HG03571 (cell line): ENCODE data around the gene MMP14.
"Not testable (repeated sequence)": the region's sequence is repeated elsewhere in the genome, so short reads cannot be mapped to it uniquely, and the experiment has no call there.

Source experiments
- ATAC-seq: cut with Tn5 transposase; IDR thresholded peaks from one replicate; pipeline ENCODE4 v1.9.1; 2021; ENCODE audit not compliant: unreplicated experiment

Gene MMP14

DNA sequence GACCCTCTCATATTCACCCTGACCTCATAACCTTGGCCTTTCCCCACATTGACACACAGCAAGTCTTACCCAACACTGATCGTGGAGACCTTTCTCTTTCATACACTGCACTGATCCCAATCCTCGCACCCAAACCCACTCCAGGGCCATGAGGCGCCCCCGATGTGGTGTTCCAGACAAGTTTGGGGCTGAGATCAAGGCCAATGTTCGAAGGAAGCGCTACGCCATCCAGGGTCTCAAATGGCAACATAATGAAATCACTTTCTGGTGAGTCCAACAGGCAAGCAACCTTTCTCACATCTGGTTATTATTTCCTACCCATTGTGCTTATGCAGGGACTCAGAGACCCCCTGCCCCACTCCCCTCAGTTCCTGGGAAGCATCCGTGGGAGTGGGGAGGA lies 5.4 kb downstream of the MMP14 start:
- ATAC-seq = no peak

DNA sequence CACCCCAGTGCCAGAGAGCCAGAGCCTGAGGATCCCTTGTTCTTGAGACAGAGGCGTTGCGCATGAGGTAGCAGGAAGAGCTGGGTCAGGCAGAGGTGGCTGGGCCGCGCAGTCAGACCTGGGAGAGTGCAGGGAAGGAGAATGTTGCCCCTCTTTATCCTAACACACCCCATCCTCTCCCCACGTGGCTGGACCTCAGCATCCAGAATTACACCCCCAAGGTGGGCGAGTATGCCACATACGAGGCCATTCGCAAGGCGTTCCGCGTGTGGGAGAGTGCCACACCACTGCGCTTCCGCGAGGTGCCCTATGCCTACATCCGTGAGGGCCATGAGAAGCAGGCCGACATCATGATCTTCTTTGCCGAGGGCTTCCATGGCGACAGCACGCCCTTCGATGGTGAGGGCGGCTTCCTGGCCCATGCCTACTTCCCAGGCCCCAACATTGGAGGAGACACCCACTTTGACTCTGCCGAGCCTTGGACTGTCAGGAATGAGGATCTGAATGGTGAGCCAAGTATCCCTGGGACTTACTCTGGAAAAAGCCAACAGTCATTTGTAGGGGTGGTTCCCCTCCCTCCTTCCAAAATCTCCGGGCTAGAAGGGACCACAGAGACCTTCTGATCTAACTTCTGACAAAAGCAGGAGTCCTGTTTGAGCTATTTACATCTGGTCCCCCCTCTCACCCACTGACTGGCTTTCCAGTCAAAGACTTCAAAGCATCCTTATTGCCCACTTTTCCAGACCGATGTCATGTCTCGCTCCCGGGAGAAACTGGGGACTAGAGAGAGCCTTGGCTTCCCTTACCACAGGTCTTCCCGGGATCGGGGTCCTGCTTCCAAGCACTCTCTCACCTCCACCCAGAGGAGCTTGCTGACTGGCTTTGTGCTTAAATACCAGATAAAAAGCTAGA lies 6.1 kb downstream of the MMP14 start:
- no peak for ATAC-seq

DNA sequence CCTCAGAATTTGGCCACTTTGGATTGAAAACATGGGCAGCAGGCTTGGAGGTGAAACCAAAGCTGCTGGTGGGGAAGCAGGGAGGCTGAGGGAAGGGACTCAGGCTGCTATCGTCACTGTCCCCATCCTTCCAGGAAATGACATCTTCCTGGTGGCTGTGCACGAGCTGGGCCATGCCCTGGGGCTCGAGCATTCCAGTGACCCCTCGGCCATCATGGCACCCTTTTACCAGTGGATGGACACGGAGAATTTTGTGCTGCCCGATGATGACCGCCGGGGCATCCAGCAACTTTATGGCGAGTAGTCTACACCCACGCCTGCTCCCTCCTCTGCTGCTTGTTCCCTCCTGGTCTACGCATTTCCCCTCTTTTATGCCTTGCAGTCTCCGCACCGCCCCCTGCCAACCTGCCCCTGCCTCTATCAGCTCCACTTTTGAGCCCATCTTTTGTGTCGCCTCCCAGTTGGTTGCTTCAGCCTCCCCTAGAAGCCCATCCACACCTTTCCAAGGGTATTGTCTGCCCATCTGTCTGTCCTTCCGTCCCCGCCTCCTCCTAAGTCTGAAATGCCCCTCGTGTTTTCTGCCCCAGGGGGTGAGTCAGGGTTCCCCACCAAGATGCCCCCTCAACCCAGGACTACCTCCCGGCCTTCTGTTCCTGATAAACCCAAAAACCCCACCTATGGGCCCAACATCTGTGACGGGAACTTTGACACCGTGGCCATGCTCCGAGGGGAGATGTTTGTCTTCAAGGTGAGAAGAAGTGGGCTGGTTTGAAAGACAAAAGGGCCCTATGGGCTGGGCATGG lies 6.9 kb downstream of the MMP14 start:
- ATAC-seq = no peak

DNA sequence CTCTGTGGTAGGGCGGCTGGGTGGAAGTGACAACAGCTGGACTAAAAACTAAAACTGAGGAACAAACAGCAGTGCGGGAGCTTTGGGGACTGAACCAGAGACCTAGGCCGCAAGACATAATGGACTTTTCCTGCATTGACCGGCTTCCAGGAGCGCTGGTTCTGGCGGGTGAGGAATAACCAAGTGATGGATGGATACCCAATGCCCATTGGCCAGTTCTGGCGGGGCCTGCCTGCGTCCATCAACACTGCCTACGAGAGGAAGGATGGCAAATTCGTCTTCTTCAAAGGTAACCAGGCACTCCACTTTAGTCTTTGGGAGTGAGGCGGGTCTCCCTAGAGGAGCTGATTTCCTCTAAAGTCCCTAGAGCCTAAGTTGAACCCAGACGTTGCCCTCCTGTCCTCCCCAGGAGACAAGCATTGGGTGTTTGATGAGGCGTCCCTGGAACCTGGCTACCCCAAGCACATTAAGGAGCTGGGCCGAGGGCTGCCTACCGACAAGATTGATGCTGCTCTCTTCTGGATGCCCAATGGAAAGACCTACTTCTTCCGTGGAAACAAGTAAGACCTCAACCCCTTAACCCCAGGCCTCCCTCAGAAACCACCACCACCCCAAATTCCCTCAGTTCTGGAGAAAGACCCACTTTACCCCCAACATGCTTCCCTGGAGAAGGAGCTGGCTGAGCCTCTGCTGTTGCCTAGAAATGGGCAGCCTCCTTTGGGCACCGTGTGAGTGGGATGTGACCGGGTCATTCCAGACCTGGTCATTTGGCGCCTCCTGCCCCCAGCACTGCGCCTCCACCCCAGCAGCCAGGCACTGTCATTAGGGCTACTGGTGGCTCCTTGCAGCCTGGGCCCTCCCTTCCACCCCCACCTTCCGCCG lies 8.1 kb downstream of the MMP14 start:
- ATAC-seq = no peak

DNA sequence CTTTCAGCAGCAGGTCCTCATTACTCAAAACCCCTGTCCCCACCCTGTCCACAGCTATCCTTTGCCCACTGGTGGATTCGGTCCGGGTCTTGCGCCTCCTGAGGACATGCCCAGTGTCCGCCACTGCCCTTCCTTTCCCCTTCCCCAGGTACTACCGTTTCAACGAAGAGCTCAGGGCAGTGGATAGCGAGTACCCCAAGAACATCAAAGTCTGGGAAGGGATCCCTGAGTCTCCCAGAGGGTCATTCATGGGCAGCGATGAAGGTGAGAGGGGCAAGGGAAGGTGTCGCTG lies 8.7 kb downstream of the MMP14 start:
- no peak for ATAC-seq

DNA sequence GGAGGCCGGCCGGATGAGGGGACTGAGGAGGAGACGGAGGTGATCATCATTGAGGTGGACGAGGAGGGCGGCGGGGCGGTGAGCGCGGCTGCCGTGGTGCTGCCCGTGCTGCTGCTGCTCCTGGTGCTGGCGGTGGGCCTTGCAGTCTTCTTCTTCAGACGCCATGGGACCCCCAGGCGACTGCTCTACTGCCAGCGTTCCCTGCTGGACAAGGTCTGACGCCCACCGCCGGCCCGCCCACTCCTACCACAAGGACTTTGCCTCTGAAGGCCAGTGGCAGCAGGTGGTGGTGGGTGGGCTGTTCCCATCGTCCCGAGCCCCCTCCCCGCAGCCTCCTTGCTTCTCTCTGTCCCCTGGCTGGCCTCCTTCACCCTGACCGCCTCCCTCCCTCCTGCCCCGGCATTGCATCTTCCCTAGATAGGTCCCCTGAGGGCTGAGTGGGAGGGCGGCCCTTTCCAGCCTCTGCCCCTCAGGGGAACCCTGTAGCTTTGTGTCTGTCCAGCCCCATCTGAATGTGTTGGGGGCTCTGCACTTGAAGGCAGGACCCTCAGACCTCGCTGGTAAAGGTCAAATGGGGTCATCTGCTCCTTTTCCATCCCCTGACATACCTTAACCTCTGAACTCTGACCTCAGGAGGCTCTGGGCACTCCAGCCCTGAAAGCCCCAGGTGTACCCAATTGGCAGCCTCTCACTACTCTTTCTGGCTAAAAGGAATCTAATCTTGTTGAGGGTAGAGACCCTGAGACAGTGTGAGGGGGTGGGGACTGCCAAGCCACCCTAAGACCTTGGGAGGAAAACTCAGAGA lies 9.6 kb downstream of the MMP14 start:
- no peak for ATAC-seq

DNA sequence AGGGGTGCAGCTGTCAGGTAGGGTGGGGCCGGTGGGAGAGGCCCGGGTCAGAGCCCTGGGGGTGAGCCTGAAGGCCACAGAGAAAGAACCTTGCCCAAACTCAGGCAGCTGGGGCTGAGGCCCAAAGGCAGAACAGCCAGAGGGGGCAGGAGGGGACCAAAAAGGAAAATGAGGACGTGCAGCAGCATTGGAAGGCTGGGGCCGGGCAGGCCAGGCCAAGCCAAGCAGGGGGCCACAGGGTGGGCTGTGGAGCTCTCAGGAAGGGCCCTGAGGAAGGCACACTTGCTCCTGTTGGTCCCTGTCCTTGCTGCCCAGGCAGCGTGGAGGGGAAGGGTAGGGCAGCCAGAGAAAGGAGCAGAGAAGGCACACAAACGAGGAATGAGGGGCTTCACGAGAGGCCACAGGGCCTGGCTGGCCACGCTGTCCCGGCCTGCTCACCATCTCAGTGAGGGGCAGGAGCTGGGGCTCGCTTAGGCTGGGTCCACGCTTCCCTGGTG lies 10.5 kb downstream of the MMP14 start:
- no peak for ATAC-seq

DNA sequence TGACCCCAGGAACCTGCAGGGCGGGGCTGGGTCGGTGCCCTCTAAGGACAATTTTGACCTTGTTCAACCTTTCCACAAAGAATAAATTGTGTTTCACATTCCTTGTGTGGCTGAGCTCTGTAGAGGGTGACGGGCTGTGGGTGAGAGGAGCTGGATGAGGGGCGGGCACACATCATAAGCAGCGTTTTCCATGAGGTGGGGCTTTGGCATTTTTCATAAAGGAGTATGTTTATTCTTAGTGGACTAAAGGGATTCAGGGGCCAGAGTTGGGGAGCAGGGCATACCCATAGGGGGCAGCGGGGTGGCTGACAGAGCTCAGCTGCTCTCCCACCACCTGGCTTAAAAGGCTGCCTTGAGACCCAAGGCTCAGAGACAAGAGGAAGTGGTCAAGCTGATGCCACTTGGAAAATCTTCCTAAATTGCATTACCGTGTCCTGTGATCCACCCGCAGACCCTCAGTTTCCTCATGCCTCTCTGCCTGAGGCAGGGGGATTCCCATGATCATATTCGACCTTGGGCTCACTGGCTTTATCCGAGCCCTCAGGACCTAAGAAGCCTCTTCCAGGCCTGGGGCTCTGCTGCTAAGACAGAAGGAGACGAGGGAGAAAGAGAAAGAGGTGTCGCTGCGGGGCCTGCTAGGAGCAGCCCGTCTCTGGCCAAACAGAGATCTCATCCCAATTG lies 11.4 kb downstream of the MMP14 start:
- no peak for ATAC-seq

DNA sequence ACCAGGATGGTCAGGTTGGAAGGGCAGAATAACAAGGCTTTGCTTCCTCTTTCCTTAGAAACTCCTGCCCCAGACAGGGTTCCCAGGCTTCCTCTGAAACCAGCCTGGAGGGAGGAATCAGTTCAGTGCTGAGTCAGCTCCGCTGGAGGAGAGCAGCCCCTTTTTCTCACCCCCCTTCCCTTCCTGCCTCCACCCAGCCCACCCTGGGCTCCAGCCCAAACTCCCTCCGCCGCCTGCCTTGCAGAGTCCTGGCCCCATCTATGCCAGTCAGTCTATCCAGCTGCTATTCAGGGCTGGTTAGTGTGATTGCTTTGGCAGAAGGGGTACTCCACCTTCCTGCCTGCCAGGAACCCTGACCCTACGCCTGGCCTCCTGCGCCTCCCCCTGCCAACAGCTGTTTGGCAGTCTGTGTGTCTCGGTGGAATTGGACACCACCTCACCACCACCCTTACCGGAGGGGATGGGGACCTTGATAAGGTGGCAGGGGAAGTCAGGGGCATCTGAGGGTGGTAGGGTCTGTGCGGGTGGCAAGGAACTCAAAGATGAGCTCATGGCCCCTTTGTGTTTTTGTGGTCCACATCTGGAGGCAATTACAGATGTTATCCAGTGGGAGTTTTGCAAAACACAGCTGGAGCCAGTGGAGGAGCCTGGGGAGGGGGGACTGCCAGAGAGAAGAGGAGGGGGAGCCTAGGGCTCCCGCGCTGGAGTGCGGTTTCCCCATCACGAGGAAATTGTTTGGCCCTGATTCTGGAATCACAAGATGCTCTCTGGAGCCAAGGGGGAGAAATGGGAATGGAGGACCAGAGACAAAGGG lies 12.2 kb downstream of the MMP14 start:
- ATAC-seq = no peak

DNA sequence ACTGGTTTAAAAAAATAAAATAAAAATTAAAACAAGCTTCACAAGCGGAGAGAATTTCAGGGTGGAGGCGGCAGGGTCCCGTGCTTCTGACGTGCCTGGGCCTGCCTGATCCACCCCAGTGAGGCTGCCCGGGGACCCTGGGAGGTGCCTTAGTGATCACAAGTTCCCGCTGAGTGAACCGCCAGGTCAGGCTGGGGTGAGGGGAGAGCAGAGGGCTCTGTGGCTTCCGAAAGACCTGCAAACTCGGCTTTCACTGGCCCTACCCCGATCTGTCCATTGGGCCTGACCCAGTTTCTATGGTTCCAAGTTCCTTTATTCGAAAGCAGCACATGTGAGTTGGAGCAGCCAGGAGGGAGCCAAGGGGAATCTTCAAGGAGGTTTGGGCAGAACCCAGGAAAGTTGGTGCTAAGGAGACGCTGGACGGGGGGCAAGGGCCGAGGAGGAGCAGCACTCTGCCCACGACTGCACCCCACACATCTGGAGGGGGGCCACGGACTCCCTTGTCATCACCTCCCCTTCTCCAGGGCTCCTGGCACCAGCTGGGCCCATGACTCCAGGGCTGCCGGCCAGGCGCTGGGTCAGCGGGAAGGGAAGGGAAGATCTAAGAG lies 12.9 kb downstream of the MMP14 start:
- ATAC-seq = no peak

DNA sequence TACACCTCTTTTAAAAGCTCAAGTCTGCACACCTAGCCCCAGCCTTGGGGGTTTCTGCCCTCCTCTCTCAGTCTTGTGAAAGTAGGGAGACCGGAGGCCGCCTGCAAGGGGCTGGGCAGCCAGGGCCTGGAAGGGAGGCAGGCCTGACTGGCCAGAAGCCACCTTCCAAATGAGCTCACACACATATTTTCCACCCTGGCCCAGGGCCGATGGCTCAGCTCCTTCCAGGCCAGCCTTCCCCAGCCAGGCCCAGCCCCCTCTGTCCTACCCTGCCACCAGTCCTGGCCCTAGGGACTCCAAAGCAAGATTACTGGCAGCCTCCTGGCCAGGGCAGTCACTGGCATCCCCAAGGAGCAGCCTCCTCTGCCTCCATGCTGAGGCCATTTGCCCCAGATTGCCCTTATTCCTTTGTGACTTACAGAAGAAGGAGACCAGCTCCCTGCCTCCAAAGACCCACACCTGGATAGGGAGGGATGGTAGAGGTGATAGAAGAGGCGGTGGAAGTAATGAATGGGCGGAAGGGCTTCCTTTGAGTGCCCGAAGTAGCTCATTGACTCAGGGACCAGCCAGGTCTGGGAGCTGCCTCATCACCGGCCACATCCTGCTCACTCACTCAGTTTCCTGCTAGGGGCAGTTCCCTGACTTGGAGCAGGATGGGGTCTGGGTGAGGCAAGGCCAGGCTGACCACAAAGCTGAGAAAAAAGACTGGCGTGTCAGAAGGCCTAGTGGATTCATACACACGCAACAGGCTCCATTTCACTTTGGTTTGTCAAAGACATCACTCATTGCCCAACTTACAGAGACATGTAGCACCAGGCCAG lies 14.8 kb downstream of the MMP14 start:
- no peak for ATAC-seq

DNA sequence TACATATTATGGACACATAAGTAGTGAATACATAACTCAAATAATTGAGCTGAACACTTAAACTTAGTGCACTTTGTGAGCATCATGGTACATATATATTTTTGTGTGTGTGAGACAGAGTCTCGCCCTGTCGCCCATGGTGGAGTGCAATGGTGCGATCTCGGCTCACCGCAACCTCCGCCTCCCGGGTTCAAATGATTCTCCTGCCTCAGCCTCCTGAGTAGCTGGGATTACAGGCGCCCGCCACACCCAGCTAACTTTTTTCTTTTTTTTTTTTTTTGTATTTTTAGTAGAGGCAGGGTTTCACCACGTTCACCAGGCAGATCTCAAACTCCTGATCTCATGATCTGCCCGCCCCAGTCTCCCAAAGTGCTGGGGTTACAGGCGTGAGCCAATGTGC lies 15.8 kb downstream of the MMP14 start:
- ATAC-seq = not testable (repeated sequence)

DNA sequence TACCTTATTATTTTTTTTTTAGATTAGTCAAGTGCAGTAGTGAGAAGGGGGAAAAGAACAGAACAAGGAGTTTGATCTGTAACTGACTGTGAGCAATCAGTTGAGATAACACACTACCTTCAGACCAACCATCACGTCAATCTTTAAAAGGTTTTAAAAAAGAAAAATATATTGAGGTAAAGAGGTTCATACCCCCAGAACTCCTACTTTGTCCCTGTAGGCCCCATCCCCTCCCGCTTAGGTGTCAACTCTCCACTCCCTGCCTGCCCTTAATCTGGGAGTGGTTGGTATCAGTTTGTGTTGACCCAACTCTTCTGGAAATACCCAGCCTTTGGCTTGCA lies 16.2 kb downstream of the MMP14 start:
- no peak for ATAC-seq

DNA sequence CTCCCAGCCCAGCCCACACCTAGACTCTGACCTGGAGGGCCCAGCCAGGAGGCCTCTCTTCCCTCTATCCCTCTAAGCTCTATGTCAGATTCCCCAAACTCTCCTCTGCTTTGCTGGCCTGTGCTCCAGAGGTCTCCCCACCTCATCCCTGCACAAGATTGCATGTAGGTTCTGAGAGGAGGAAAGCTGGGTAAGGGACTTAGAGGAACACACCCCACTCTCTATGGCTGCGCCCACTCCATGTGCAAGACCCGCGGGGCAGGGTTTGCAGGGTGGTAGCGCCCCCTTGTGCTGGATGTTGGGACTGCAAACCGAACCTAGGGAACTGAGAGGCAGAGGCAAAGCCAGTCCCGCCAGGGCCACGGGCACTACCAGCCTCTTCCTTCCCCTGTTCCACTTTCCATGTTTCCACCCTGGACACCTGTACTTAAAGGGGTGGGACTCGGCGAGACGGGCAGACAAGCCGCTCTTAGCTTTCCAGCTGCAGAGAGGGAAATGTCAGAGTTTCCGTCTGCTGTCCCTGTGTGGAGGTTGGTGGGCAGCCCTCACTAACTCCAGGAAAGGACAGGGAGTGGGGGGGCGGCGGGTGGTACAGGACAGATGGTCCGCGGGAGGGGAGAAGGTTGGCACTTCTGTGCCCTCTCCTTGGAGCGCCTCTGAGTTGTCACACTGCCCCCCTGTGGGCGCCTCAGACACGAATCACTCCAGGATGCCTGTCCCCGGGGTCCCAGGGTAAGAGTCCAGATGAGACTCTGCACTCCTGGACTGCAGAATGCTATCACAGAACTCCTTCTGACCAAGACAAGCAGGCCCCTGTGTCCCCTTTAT lies 16.8 kb downstream of the MMP14 start:
- no peak for ATAC-seq

DNA sequence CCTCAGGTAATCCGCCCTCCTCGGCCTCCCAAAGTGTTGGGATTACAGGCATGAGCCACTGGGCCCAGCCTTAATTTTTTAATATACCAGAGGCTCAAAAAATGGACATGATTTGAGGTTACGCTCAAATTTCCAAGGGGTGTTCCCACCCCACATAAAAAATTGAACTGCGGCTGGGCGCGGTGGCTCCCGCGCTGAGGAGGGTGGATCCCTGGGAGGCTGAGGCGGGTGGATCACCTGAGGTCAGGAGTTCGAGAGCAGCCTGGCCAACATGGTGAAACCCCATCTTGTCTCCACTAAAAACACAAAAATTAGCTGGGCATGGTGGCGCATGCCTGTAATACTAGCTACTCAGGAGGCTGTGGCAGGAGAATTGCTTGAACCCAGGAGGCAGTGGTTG lies 17.9 kb downstream of the MMP14 start:
- ATAC-seq = not testable (repeated sequence)

DNA sequence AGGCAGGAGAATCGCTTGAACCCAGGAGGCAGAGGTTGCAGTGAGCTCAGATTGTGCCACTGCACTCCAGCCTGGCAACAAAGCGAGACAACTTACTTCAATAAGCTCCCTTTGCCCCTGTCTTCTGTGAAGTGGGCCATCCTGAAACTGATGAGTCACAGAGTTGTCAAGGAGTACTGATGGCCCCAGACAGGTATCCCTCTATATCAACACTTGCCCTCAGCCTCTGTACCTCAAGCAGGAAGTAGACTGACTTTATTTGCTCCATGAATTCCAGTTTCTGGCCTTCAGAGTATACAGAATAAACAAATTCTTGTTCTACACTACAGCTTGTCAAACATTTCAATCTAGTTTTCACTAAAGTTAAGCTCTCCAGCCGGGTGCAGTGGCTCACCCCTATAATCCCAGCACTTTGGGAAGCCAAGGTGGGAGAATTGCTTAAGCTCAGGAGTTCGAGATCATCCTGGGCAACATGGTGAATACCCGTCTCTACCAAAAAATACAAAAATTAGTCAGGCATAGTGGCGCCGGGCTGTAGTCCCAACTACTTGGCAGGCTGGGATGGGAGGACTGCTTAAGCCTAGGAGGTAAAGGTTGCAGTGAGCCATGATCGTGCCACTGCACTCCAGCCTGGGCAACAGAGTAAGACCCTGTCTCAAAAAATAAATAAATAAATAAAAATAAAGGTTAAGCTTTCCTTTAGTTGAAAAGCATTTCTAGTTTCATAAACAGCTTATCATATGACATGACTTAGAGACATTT lies 18.8 kb downstream of the MMP14 start:
- ATAC-seq = no peak
